HEK293T (cell line): Measurements from ENCODE around the gene WIPF3.

Experiments used
- CTCF ChIA-PET: fragments of 350-600 bp; formaldehyde crosslinking; extraction: SDS; loops from one replicate; lab custom pipeline; 2021; ENCODE audit warnings: antibody characterized with exemption, inconsistent platforms; lab: Yijun Ruan, JAX
- POLR2A ChIA-PET: fragments of 350-600 bp; formaldehyde crosslinking; extraction: SDS; loops from one replicate; lab custom pipeline; 2020; ENCODE audit warnings: antibody characterized with exemption, inconsistent platforms; lab: Yijun Ruan, JAX
- DNase-seq: peaks from one replicate; pipeline ENCODE4 v3.0.0; 2012; ENCODE audit warnings: mixed read lengths; ENCODE audit errors: extremely low spot score
- ARNT ChIP-seq: fragments of 450-650 bp; IDR thresholded peaks from 2 replicates; pipeline ENCODE4 v1.6.1; 2017; ENCODE audit warnings: mild to moderate bottlenecking
- BHLHE40 ChIP-seq: fragments of 450-650 bp; IDR thresholded peaks from 2 replicates; pipeline ENCODE4 v1.6.1; 2016; ENCODE audit warnings: mild to moderate bottlenecking, moderate library complexity, borderline replicate concordance
- CTBP1 ChIP-seq: fragments of 450-650 bp; IDR thresholded peaks from 2 replicates; pipeline ENCODE4 v1.6.1; 2016; ENCODE audit warnings: borderline replicate concordance
- ELF4 ChIP-seq: fragments of 450-650 bp; IDR thresholded peaks from 2 replicates; pipeline ENCODE4 v1.6.1; 2017; ENCODE audit warnings: antibody characterized with exemption
- FOXA1 ChIP-seq: fragments of 450-650 bp; IDR thresholded peaks from 2 replicates; pipeline ENCODE4 v1.6.1; 2016; ENCODE audit warnings: mild to moderate bottlenecking
- FOXK2 ChIP-seq: fragments of 450-650 bp; IDR thresholded peaks from 2 replicates; pipeline ENCODE4 v1.6.1; 2016; ENCODE audit warnings: mild to moderate bottlenecking
- FOXM1 ChIP-seq: fragments of 450-650 bp; IDR thresholded peaks from 2 replicates; pipeline ENCODE4 v1.6.1; 2017; ENCODE audit warnings: mild to moderate bottlenecking, borderline replicate concordance
- HDGF ChIP-seq: fragments of 450-650 bp; IDR thresholded peaks from 2 replicates; pipeline ENCODE4 v1.6.1; 2017; ENCODE audit warnings: antibody characterized with exemption, borderline replicate concordance
- L3MBTL2 ChIP-seq: fragments of 450-650 bp; conservative IDR thresholded peaks from 2 replicates; pipeline ENCODE4 v1.6.1; 2016; ENCODE audit warnings: mild to moderate bottlenecking
- LEF1 ChIP-seq: fragments of 450-650 bp; IDR thresholded peaks from 2 replicates; pipeline ENCODE4 v1.6.1; 2017; ENCODE audit warnings: mild to moderate bottlenecking, borderline replicate concordance
- NFRKB ChIP-seq: fragments of 450-650 bp; IDR thresholded peaks from 2 replicates; pipeline ENCODE4 v1.6.1; 2016; ENCODE audit warnings: mild to moderate bottlenecking, moderate library complexity
- SP1 ChIP-seq: fragments of 450-650 bp; IDR thresholded peaks from 2 replicates; pipeline ENCODE4 v1.6.1; 2017
- SUZ12 ChIP-seq: fragments of 450-650 bp; IDR thresholded peaks from 2 replicates; pipeline ENCODE4 v1.6.1; 2016; ENCODE audit warnings: mild to moderate bottlenecking
- TARDBP ChIP-seq: fragments of 450-650 bp; IDR thresholded peaks from 2 replicates; pipeline ENCODE4 v1.6.1; 2016
- ZNF384 ChIP-seq: fragments of 450-650 bp; IDR thresholded peaks from 2 replicates; pipeline ENCODE4 v1.6.1; 2016
- TF ChIP-seq, protein P1 (sequence below): fragments of 450-650 bp; IDR thresholded peaks from 2 replicates; pipeline ENCODE4 v1.6.1; 2016

WIPF3 gene

DNA sequence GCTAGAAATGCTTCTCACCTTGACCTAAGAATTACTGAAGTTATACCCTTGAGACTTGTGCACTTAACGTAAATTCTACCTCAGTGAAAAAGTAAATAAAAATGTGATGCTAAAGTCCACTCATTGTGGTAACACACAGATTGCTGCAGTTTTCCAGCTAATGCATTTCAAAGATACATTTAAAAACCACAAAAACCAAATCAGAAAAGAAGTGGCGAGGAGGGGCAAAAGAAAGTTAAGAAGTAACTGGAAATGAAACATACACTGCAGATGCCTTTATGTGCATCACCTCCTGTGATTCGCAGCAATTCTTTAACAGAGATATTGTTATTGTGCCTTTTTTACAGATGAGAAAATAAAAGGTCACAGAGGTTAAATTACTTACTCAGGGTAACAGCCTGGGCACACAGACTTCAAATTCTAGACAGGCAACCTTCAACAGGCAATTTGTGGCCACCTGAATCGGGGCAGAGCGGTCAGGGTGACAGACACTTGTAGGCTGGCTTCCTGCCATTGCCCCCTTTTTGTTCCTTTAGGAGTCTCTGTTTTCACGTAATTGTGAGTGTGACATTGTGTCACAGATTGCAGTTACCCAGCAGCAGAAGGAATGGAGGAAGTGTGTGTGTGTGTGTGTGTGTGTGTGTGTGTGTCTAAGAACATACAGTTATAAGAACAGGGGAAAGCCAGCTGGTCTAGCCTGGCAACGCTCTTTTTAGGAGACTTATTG is 1.9 kb downstream of the WIPF3 start:
- ChIA-PET POLR2A (no interaction called here), CTCF (interaction anchor here (0.7 kb wide), 1 partner anchor 121 kb away, joined by 3 read pairs; no protein-coding TSS in a partner anchor)
- no peak for TF ChIP-seq BHLHE40
- TF ChIP-seq HDGF, result no peak
- TF ChIP-seq FOXM1, result no peak
- TF ChIP-seq LEF1, result no peak
- no peak for DNase-seq

DNA sequence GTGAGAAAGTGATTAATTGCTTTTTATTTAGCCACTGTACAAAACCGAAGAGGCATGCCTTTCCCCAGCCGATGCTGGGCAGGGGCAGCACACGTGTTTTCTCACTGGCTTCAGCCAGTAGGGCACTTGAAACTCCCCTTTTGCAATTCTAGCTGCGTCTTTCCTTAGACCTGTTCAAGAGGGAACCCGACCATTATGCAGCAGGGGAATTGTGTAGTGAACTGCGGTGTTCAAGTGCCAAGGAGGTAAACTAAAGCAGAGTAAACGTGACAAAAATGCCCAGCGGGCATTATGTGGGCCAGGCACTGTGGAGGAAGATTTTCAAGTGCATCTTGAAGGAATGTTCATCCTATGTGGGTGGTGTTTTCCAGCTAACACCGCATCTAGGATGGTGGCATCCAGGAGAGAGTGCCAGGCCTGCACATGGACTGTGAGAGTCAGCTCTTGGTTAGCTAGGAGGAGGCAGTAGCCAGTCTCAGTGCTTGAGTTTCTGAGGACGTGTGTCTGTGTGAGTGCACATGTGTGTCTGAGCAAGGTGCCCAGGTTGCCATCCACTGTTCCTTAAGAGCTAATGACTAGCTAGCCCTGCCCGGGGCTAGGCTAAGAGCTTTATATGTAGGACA is 3.3 kb downstream of the WIPF3 start:
- DNase-seq, result no peak
- POLR2A ChIA-PET, result no interaction called here
- CTCF ChIA-PET, result no interaction called here
- TF ChIP-seq NFRKB (no peak), FOXM1 (no peak), ARNT (no peak), FOXA1 (no peak), BHLHE40 (no peak), LEF1 (no peak), L3MBTL2 (no peak), FOXK2 (no peak), SUZ12 (no peak), ELF4 (no peak), TARDBP (no peak), CTBP1 (no peak)
- TF ChIP-seq, protein P1, sequence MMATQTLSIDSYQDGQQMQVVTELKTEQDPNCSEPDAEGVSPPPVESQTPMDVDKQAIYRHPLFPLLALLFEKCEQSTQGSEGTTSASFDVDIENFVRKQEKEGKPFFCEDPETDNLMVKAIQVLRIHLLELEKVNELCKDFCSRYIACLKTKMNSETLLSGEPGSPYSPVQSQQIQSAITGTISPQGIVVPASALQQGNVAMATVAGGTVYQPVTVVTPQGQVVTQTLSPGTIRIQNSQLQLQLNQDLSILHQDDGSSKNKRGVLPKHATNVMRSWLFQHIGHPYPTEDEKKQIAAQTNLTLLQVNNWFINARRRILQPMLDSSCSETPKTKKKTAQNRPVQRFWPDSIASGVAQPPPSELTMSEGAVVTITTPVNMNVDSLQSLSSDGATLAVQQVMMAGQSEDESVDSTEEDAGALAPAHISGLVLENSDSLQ, result no peak

DNA sequence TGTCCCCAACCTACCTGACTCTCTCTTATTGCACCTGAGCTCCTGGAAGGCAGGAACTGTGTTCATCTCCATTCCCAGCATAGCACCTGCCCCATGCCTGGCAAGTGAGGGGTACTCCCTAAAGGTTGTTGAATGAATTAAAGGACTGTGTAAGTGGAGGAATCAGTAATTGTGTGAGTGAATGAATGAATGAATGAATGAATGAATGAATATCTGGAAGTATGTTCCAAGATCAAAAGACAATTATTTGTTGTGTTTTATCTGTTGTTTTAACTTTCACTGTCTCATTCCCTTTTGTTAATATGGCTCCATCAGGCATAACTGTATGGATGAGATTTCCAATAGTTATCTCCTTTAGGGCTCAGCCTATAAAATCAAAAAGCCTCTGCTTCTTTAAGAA is 4.0 kb downstream of the WIPF3 start:
- TF ChIP-seq FOXA1 (no peak), FOXM1 (no peak), NFRKB (no peak), ELF4 (no peak), CTBP1 (no peak), SUZ12 (no peak), ZNF384 (no peak), TARDBP (no peak), SP1 (no peak), FOXK2 (no peak), ARNT (no peak), HDGF (no peak), L3MBTL2 (no peak), LEF1 (no peak)
- TF ChIP-seq, protein P1, result no peak
- ChIA-PET CTCF (no interaction called here), POLR2A (no interaction called here)
- no peak for DNase-seq

DNA sequence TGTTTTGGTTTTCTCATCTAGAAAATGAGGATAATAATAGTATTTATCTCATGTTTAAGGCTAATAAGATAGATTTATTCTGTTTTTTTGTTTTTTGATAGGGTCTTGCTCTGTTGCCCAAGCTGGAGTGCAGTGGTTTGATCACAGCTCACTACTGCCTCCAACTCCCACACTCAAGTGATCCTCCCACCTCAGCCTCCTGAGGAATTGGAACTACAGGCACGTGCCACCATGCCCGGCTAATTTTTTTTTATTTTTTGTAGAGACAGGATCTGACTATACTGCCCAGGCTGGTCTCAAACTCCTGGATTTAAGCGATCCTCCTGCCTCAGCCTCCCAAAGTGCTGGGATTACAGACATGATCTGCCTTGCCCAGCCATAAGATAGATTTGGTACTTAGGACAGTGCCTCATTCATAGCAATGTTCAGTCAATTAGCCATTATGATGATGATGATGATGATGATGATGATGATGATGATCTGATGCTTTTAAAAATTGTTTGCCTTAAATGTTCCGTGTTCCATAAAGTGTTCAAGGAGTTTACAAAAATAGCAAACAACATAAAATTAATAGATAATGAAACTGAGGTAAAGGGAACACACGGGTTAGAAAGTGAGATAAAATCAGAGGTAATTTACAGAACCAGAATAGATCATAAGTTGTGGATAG is 4.6 kb downstream of the WIPF3 start:
- CTCF ChIA-PET, result interaction anchor here (0.6 kb wide), 1 partner anchor 33 kb away, joined by 3 read pairs; no protein-coding TSS in a partner anchor
- POLR2A ChIA-PET, result no interaction called here
- no peak for DNase-seq
- TF ChIP-seq FOXK2 (no peak), SUZ12 (no peak), ZNF384 (no peak), CTBP1 (no peak), NFRKB (no peak), SP1 (no peak), ELF4 (no peak), BHLHE40 (no peak), FOXM1 (no peak), ARNT (no peak), L3MBTL2 (no peak), FOXA1 (no peak), LEF1 (no peak), HDGF (no peak), TARDBP (no peak)
- TF ChIP-seq, protein P1, result no peak

DNA sequence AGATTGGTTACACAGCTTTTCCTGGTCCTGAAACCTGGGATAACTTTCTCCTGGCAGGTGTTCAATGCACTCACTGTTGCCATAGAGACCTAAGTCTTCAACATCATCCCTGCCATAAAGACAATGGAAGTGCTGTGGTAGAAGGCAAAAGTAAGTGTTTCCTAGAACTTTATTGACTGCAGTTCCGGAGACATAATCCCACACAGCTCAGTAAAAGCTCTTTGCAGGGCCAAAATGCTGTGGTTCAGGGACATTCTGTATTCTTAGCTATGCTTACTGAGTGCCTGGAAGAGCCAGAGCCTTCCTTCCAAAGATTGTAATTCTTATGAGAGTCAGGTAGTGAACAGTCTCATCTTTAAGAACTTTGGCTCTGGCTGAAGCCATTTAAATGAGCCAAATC is 5.3 kb downstream of the WIPF3 start:
- CTCF ChIA-PET, result interaction anchor here (0.6 kb wide), 1 partner anchor 33 kb away, joined by 3 read pairs; no protein-coding TSS in a partner anchor

More for the DNA sequence above, 5.3 kb downstream of the WIPF3 start:
- POLR2A ChIA-PET, result no interaction called here
- TF ChIP-seq, protein P1, result no peak
- TF ChIP-seq ELF4 (no peak), HDGF (no peak), BHLHE40 (no peak), ZNF384 (no peak), CTBP1 (no peak), SP1 (no peak), FOXA1 (no peak), NFRKB (no peak), FOXK2 (no peak), SUZ12 (no peak), ARNT (no peak), LEF1 (no peak), TARDBP (no peak), L3MBTL2 (no peak), FOXM1 (no peak)
- DNase-seq, result no peak
